ENCODE results near the gene CRIM1. TPM values are rescaled to one million over a fixed set of nuclear protein-coding genes. Genes with fewer than 3 reads are reported as not detected.

CRIM1 gene
- total and polyA plus RNA-seq, 2 experiments from 2014 or later = 76.4 to 485 TPM

DNA sequence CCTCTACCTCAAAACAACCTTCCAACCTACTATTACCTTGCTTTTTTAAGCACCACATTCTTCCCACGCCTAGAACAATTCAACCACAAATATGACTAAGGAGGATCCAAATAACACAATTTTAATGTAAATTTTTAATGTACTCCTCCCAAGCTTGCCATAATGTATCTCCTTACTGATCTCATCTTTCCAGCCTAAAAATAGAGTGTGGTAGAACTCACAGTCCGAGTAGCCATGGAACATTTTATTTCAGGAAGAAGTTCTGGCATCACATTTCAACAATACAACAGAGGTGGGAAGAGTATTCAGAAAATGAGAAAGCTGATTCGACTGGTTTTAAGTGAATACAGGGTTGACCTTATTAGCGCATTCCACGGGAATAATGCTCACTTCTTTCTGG is 227.0 kb downstream of the CRIM1 start:
- H2AFZ ChIP-seq = no peak overlapping the region
- H3K27me3 ChIP-seq (replicated peaks; ENCODE audit: insufficient read depth) = no peaks in the 10 kb centered on the region
- H3K9me3 ChIP-seq (ENCODE audit: low read depth) = no peaks in the 10 kb centered on the region
- peaks cover 61% of the 10 kb centered on the region for H3K36me3 ChIP-seq (ENCODE audit: low read depth)
- no peak for TF ChIP-seq EZH2phosphoT487 (IDR thresholded peaks at IDR 0.05; ENCODE audit: insufficient read depth, low read depth)
- no peak for TF ChIP-seq EZH2 (IDR thresholded peaks at IDR 0.05; ENCODE audit: insufficient read depth, poor library complexity, severe bottlenecking)
- H3K4me1 ChIP-seq (ENCODE audit: insufficient read depth) = no peaks in the 10 kb centered on the region
- no peak overlapping the region for H3K4me3 ChIP-seq
- peaks cover 98% of the 10 kb centered on the region for H3K79me2 ChIP-seq (ENCODE audit: insufficient read depth)
- no peaks in the 10 kb centered on the region; the same call in 1 of the 2 replicates for H3F3A ChIP-seq (ENCODE audit: insufficient read depth)
- no peaks in the 10 kb centered on the region for H3K9me2 ChIP-seq (ENCODE audit: insufficient read depth)
- DNase-seq = no peak
- no peak overlapping the region for H3K9ac ChIP-seq
- H3K27ac ChIP-seq = no peak overlapping the region
- no peak overlapping the region for H3K4me2 ChIP-seq (ENCODE audit: unreplicated experiment)
- WGBS, 2 experiments (ENCODE audit: low coverage in 1 of 2, low lambda C conversion rate in 2 of 2, missing lambda C conversion rate in 2 of 2) = 95 to 97% methylated on average over 5 of the region's 5 CpGs
- in situ Hi-C loops (cut with MboI) = no loop called here
- no peaks in the 10 kb centered on the region for H4K20me1 ChIP-seq (ENCODE audit: insufficient read depth)

DNA sequence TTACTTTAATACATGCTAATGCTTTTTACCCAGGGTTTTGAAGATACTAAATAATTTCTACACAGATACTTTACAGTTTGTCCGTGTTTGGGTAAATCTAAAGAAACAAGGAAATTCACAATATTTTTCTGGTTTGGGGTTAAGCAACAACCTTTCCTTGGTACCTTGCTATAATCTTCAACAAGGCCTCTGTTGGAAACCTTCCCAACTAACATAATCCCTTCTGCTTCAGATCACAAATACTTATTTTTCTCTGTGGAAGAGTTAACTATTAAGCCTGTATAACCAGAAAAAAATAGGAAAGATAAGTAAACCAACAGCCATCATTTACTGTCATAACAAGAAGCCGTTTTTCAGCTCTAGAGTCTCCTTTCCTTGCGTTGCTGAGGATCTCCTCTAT is 227.4 kb downstream of the CRIM1 start:
- Histone ChIP-seq H3K27me3 (replicated peaks; ENCODE audit: insufficient read depth) (no peaks in the 10 kb centered on the region), H3K36me3 (ENCODE audit: low read depth) (peaks cover 59% of the 10 kb centered on the region), H3K4me2 (ENCODE audit: unreplicated experiment) (no peak overlapping the region), H4K20me1 (ENCODE audit: insufficient read depth) (no peaks in the 10 kb centered on the region), H3K79me2 (ENCODE audit: insufficient read depth) (peaks cover 98% of the 10 kb centered on the region), H3K9me2 (ENCODE audit: insufficient read depth) (no peaks in the 10 kb centered on the region), H3K4me3 (no peak overlapping the region), H3K9ac (no peak overlapping the region), H3K27ac (no peak overlapping the region), H2AFZ (no peak overlapping the region), H3K4me1 (ENCODE audit: insufficient read depth) (no peaks in the 10 kb centered on the region), H3F3A (ENCODE audit: insufficient read depth) (no peaks in the 10 kb centered on the region; the same call in 1 of the 2 replicates), H3K9me3 (ENCODE audit: low read depth) (no peaks in the 10 kb centered on the region)
- DNase-seq = no peak
- TF ChIP-seq EZH2phosphoT487 (IDR thresholded peaks at IDR 0.05; ENCODE audit: insufficient read depth, low read depth) (no peak), EZH2 (IDR thresholded peaks at IDR 0.05; ENCODE audit: insufficient read depth, poor library complexity, severe bottlenecking) (no peak)
- 65 to 69% methylated on average over 3 of the region's 3 CpGs for WGBS, 2 experiments (ENCODE audit: low coverage in 1 of 2, low lambda C conversion rate in 2 of 2, missing lambda C conversion rate in 2 of 2)
- in situ Hi-C loops (cut with MboI) = no loop called here

DNA sequence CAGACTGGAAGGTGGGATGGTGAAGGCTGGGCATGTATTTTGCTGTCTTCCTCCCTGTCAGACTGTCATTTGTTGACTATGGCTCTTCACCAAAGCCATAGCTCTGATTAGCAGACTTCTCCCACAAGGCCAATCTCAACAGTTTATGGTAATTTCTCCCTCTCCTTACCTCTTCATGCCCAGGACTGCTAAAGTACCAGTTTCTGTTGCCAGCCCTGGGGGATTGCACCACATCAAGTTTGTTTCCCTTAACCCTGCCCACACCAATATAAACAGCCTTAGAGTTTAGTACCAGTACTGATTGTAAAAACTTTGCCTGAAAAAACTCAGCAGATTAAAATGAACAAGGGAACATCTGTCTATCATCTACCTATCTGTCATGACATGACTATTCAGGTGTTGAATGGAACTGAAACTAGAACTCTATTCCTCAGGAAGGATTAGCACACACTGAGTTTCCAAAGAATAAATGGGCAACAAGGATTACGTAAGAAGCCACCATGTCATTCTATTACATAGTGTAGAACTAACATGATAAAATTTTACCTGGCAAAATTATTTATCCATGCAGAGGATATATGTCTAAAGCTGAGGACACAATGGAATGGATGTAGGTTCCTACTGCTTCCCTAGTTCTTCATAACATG is 228.7 kb downstream of the CRIM1 start:
- Histone ChIP-seq H3K9me2 (ENCODE audit: insufficient read depth) (no peaks in the 10 kb centered on the region), H3K36me3 (ENCODE audit: low read depth) (peaks cover 55% of the 10 kb centered on the region), H4K20me1 (ENCODE audit: insufficient read depth) (no peaks in the 10 kb centered on the region), H3K4me3 (no peak overlapping the region), H3K9me3 (ENCODE audit: low read depth) (no peaks in the 10 kb centered on the region), H3K4me2 (ENCODE audit: unreplicated experiment) (no peak overlapping the region), H3K79me2 (ENCODE audit: insufficient read depth) (peaks cover 100% of the 10 kb centered on the region), H3K27ac (no peak overlapping the region), H3K27me3 (replicated peaks; ENCODE audit: insufficient read depth) (no peaks in the 10 kb centered on the region), H3F3A (ENCODE audit: insufficient read depth) (no peaks in the 10 kb centered on the region; the same call in none of the 2 replicates), H2AFZ (no peak overlapping the region), H3K9ac (no peak overlapping the region), H3K4me1 (ENCODE audit: insufficient read depth) (no peaks in the 10 kb centered on the region)
- DNase-seq = no peak
- TF ChIP-seq EZH2 (IDR thresholded peaks at IDR 0.05; ENCODE audit: insufficient read depth, poor library complexity, severe bottlenecking) = no peak
- no peak for TF ChIP-seq EZH2phosphoT487 (IDR thresholded peaks at IDR 0.05; ENCODE audit: insufficient read depth, low read depth)
- 94 to 95% methylated on average over 1 of the region's 1 CpG for WGBS, 2 experiments (ENCODE audit: low coverage in 1 of 2, low lambda C conversion rate in 2 of 2, missing lambda C conversion rate in 2 of 2)
- in situ Hi-C loops (cut with MboI) = no loop called here

DNA sequence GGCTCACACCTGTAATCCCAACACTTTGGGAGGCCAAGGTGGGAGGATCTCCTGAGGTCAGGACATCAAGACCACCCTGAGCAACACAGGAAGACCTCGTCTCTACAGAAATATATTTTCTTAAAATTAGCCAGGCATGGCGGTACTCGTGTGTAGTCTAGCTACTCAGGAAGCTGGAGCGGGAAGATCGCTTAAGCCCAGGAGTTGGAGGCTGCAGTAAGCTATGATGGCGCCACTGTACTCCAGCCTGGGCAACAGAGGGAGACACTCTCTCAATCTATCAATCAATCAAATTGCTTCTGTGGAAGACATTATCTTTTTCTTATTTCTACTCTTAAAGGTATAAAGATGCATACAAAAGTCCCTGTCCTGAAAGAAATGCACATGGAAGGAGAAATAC is 231.1 kb downstream of the CRIM1 start:
- peaks cover 49% of the 10 kb centered on the region for H3K36me3 ChIP-seq (ENCODE audit: low read depth)

More for the DNA sequence above, 231.1 kb downstream of the CRIM1 start:
- 0 out of 2 replicates have a peak, but pooled peaks cover 3% of the 10 kb centered on the region for H4K20me1 ChIP-seq (ENCODE audit: insufficient read depth)
- 98 to 99% methylated on average over 6 of the region's 6 CpGs for WGBS, 2 experiments (ENCODE audit: low coverage in 1 of 2, low lambda C conversion rate in 2 of 2, missing lambda C conversion rate in 2 of 2)
- H3K9me3 ChIP-seq (ENCODE audit: low read depth) = no peaks in the 10 kb centered on the region
- H3K27ac ChIP-seq = no peak overlapping the region
- no peak for DNase-seq
- H3K79me2 ChIP-seq (ENCODE audit: insufficient read depth) = peaks cover 100% of the 10 kb centered on the region
- H3K4me3 ChIP-seq = no peak overlapping the region
- no peaks in the 10 kb centered on the region; the same call in 1 of the 2 replicates for H3F3A ChIP-seq (ENCODE audit: insufficient read depth)
- TF ChIP-seq EZH2 (IDR thresholded peaks at IDR 0.05; ENCODE audit: insufficient read depth, poor library complexity, severe bottlenecking) (no peak), EZH2phosphoT487 (IDR thresholded peaks at IDR 0.05; ENCODE audit: insufficient read depth, low read depth) (no peak)
- H3K9me2 ChIP-seq (ENCODE audit: insufficient read depth) = no peaks in the 10 kb centered on the region
- H3K27me3 ChIP-seq (replicated peaks; ENCODE audit: insufficient read depth) = no peaks in the 10 kb centered on the region
- in situ Hi-C loops (cut with MboI) = no loop called here
- H3K9ac ChIP-seq = no peak overlapping the region
- no peak overlapping the region for H2AFZ ChIP-seq
- H3K4me2 ChIP-seq (ENCODE audit: unreplicated experiment) = no peak overlapping the region
- no peaks in the 10 kb centered on the region for H3K4me1 ChIP-seq (ENCODE audit: insufficient read depth)

All from GM23248 (cell line).